T47D (cell line): ENCODE results near the gene FPR1.
A peak's percentile ranks its signal among the peaks of the same experiment; 100 is the strongest.

Experiments used
- DNase-seq, 2 experiments: peaks; one replicate each; pipeline versions ENCODE4 v3.0.0 to v3.0.0-alpha.2; 2011 to 2012; ENCODE audit warnings: low read depth in 1 of 2, low spot score in 1 of 2
- JUND ChIP-seq: IDR thresholded peaks from 2 replicates; pipeline ENCODE4 v1.6.1; 2012; ENCODE audit warnings: low read depth
- in situ Hi-C: cut with HindIII; loops from 2 replicates; pipeline ENCODE4 v1.10.0; 2016; ENCODE audit warnings: low sequenced_read_pairs, low pct_unique_long_range_greater_than_20kb

The FPR1 gene

GRCh38 chr19:51703575-51704515 is 47.8 kb downstream of the FPR1 start:
- in situ Hi-C loops, result no loop called here
- TF ChIP-seq JUND, result no peak
- DNase-seq, result peak; percentile 83 to 90

- TF ChIP-seq JUND, result no peak
- in situ Hi-C loops, result no loop called here
- DNase-seq, result no peak
These were observed 48.7 kb downstream of the FPR1 start for GRCh38 chr19:51702825-51703574.

DNA sequence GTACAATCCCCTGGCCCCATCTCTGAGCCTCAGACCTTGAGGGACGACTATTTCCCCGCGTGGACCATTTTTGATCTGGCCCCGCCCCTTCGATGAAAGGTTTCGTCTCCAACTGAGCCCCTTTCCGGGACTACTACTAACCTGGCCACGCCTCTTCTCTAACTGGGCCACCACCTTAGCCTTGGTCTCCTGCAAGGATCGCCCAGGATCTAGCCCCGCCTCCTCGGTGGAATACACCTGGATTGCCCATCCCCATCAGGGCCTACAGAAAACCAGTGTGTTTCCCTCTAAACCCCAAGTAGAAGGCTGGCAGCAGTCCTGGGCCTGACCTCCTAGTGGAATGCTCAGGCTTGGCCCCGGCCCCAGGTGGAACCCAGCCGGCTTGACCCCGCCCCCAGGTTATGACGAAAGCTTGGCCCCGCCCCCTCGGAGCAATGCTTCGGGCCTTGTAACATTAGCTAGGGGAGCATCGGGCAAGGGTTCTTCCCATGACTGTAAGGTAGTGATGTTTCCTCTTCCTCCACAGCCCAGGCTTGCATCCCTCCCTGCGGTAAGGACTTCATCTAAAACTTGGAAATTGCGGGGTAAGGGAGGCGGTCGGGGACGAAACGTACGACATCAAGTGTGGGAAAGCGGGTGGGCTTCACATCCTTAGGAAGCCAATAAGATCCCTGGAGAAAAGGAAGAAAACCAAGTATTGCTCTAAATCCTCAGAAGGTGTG is 49.4 kb downstream of the FPR1 start:
- peak in 1 of 2 experiments; percentile 71 for DNase-seq
- in situ Hi-C loops, result no loop called here
- TF ChIP-seq JUND, result no peak

- in situ Hi-C loops, result no loop called here
- TF ChIP-seq JUND, result no peak
- no peak for DNase-seq
These were observed 50.1 kb downstream of the FPR1 start for GRCh38 chr19:51701468-51702100.

- TF ChIP-seq JUND, result no peak
- DNase-seq, result no peak
- in situ Hi-C loops, result no loop called here
These were observed 52.5 kb downstream of the FPR1 start for GRCh38 chr19:51699170-51699569.

DNA sequence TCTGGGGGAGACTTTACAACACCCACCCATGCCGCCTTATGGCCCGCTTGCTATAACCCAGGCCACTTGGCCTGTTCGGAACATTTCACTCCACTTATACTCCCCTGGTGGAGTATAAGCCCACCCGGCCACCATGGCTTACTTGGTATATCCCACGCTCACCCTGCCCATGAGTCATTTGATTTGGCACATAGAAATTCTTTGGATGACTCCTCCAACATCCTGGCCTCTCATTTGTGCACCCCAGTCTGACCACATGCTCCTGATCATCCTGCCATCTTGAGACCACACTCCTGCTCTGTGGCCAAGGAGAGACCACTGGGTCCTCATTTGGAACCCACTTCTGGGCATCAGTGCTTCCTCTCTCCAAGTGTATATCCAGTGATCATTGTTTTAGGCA is 53.4 kb downstream of the FPR1 start:
- no peak for TF ChIP-seq JUND
- no peak for DNase-seq
- in situ Hi-C loops, result no loop called here

DNA sequence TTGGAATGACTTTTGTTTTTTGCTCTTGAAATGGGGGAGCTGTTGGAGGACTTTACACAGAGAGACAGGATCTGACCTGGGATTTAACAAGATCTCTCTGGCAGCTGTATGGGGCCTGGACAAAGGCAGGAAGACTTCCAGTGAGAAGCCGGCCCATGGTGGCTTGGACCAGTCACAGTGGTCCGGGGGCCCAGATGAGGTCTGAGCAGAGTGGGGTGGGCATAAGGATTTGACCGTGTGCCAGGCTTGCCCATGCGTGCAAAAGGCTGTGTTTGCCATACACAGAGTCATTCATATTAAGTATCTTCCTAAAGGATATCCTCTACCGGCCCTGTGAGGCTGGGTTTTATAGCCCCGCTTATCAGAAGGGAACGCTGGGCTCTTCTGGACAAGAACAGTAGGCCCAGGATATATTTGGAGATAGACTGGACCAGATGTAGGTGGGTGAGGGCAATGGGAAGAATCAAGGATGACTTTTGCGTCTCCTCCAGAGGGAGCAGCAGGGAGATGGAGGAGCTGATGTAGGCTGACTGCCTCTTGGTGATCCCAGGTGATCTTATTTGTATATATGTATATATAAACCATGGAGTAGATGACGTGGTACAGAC is 54.4 kb downstream of the FPR1 start:
- in situ Hi-C loops, result no loop called here
- TF ChIP-seq JUND, result no peak
- DNase-seq, result no peak

GRCh38 chr19:51696606-51697005 is 55.1 kb downstream of the FPR1 start:
- TF ChIP-seq JUND, result no peak
- DNase-seq, result no peak
- in situ Hi-C loops, result no loop called here
